Measurements from ENCODE around the gene TAPT1. TPM values are rescaled to one million over a fixed set of nuclear protein-coding genes. Genes with fewer than 3 reads are reported as not detected.

Gene TAPT1
- total RNA-seq, 6 experiments from 2014 or later, result 10.8 to 57.3 (median 40.1) TPM

GRCh38 chr4:16259889-16260246, 33.6 kb upstream of the TAPT1 start:
- WGBS (ENCODE audit: insufficient coverage, low coverage, low lambda C conversion rate, missing lambda C conversion rate), result 85% methylated on average over 4 of the region's 4 CpGs
- TF ChIP-seq POLR2A (IDR thresholded peaks at IDR 0.05) (no peak), CTCF (IDR thresholded peaks at IDR 0.05) (no peak)
- Histone ChIP-seq H3K27ac (no peak overlapping the region), H3K27me3 (no peaks in the 10 kb centered on the region), H3K4me3 (no peak overlapping the region), H3K4me1 (no peaks in the 10 kb centered on the region), H3K36me3 (no peaks in the 10 kb centered on the region), H3K9me3 (no peaks in the 10 kb centered on the region)
- DNase-seq, result no peak
- ATAC-seq, result no peak
- intact Hi-C loops (cut with DNase I), result loop anchor here (5.0 to 10.0 kb wide), 3 partner anchors 55 to 238 kb away; no protein-coding TSS in a partner anchor

- Histone ChIP-seq H3K4me1 (no peaks in the 10 kb centered on the region), H3K27ac (no peak overlapping the region), H3K36me3 (no peaks in the 10 kb centered on the region), H3K27me3 (no peaks in the 10 kb centered on the region), H3K4me3 (no peak overlapping the region), H3K9me3 (no peaks in the 10 kb centered on the region)
- WGBS (ENCODE audit: insufficient coverage, low coverage, low lambda C conversion rate, missing lambda C conversion rate), result 13% methylated on average over 1 of the region's 1 CpG
- DNase-seq, result no peak
- TF ChIP-seq POLR2A (IDR thresholded peaks at IDR 0.05) (no peak), CTCF (IDR thresholded peaks at IDR 0.05) (no peak)
- intact Hi-C loops (cut with DNase I), result no loop called here
- ATAC-seq, result no peak
Measured at GRCh38 chr4:16259241-16259888, 33.1 kb upstream of the TAPT1 start.

GRCh38 chr4:16257611-16258010, 31.3 kb upstream of the TAPT1 start:
- ATAC-seq (no peak), DNase-seq (no peak)
- Histone ChIP-seq H3K36me3 (peaks cover 0 to 4% (median 0%) of the 10 kb centered on the region in 4 donors), H3K4me3 (no peak overlapping the region), H3K9me3 (no peaks in the 10 kb centered on the region), H3K4me1 (no peaks in the 10 kb centered on the region), H3K27me3 (no peaks in the 10 kb centered on the region), H3K27ac (no peak overlapping the region)
- 84% methylated on average over 2 of the region's 2 CpGs for WGBS (ENCODE audit: insufficient coverage, low coverage, low lambda C conversion rate, missing lambda C conversion rate)
- TF ChIP-seq POLR2A (IDR thresholded peaks at IDR 0.05), result no peak
- no peak for TF ChIP-seq CTCF (IDR thresholded peaks at IDR 0.05)
- intact Hi-C loops (cut with DNase I), result no loop called here

- peak in 1 of 3 donors; percentile 47 for DNase-seq
- intact Hi-C loops (cut with DNase I), result no loop called here
Measured at GRCh38 chr4:16256343-16256742, 30.1 kb upstream of the TAPT1 start.

More at GRCh38 chr4:16256343-16256742, 30.1 kb upstream of the TAPT1 start:
- Histone ChIP-seq H3K27ac (no peak overlapping the region), H3K4me1 (peaks cover 0 to under 1% (median 0%) of the 10 kb centered on the region in 4 donors), H3K36me3 (peaks cover 0 to 4% (median 0%) of the 10 kb centered on the region in 4 donors), H3K9me3 (no peaks in the 10 kb centered on the region), H3K4me3 (no peak overlapping the region), H3K27me3 (no peaks in the 10 kb centered on the region)
- TF ChIP-seq CTCF (IDR thresholded peaks at IDR 0.05), result no peak
- no peak for TF ChIP-seq POLR2A (IDR thresholded peaks at IDR 0.05)
- WGBS (ENCODE audit: insufficient coverage, low coverage, low lambda C conversion rate, missing lambda C conversion rate), result 97% methylated on average over 15 of the region's 28 CpGs
- ATAC-seq, result no peak
